Measurements from ENCODE around the gene TIGD7.
"Not testable (repeated sequence)": the region's sequence is repeated elsewhere in the genome, so short reads cannot be mapped to it uniquely, and the experiment has no call there.

TIGD7 gene

DNA sequence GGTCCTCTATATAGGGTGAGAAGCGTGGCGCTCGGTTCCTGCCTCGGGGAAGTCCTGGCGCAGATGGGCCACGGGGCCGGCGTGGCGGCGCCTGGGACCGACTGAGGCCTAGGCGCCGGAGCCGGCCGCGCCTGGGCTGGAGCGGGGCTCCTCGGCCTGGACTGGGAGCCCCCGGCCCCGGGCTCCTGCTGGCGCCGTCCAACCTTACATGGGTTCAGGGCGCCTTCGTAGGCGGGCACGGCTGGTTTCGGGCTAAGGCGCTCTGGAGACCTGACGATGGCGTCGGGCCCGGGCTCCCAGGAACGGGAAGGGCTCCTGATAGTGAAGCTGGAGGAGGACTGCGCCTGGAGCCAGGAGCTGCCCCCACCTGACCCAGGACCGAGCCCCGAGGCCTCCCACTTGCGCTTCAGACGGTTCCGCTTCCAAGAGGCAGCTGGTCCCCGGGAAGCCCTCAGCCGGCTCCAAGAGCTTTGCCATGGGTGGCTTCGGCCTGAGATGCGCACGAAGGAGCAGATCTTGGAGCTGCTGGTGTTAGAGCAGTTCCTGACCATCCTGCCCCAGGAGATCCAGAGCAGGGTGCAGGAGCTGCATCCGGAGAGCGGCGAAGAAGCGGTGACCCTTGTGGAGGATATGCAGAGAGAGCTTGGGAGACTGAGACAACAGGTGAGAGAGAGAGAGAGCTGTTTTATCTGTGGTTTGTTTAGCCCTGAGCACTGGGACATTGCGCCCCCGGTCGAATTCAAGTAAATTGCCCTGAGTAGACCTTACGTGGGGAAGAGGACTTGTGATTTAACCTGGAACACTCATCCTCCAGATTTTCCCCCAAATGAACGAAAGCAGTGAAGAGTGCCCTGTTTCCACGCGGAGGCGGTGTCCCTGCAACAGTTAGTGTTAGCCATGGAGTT is 21.4 kb downstream of the TIGD7 start:
- DNase-seq: peak in 6 of 42 donors; percentile 15 to 46 (median 40)
- intact Hi-C loops (cut with DNase I): no loop called here

DNA sequence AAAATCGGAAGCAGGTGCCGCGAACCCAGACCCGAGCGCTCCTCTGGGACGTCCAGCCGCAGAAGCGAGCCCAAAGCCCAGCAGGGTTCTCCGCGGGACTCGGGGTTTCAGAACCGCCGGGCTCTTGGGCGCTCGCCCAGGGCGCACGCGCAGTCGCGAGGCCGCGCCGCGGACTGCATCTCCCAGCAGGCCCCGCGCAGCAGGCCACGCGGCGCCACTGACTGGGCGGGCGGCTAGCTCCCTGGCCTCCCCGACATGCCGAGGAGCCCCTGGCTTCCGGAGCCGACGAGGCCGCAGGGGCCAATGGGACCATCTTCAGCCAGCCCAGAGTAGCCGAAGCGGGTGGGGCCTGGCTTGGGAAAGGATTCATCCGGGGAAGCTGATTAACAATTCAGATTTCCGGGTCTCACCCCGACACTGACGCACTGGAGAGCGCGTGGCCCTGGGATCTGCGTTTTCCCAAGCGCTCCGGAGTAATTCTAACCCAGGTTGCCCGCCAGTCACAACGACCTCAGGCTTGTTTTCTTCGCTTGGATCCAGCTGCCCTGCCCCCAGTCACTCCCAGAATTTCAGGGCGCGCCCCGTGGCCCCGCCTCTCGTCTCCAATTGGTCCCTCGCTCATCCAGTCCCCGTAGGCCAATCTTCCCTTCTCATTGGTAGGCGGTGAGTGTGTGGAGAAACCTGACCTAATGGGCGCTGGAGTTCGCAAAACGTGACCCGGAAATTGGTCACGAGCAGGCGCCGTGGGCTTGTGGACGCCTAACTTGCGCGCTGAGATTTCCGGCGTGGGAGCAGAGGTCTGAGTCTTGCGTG is 22.3 kb downstream of the TIGD7 start, which contains the start of gene ZNF263:
ZNF263 (plus strand) TSS at position 762 of the 813 bp plus-strand sequence. CDS start 328 bp downstream, outside the sequence.
- intact Hi-C loops (cut with DNase I): loop anchor here (1.0 kb wide), 1 partner anchor 19 kb away; no protein-coding TSS in a partner anchor
- DNase-seq: peak; percentile 92 to 99 (median 97)

DNA sequence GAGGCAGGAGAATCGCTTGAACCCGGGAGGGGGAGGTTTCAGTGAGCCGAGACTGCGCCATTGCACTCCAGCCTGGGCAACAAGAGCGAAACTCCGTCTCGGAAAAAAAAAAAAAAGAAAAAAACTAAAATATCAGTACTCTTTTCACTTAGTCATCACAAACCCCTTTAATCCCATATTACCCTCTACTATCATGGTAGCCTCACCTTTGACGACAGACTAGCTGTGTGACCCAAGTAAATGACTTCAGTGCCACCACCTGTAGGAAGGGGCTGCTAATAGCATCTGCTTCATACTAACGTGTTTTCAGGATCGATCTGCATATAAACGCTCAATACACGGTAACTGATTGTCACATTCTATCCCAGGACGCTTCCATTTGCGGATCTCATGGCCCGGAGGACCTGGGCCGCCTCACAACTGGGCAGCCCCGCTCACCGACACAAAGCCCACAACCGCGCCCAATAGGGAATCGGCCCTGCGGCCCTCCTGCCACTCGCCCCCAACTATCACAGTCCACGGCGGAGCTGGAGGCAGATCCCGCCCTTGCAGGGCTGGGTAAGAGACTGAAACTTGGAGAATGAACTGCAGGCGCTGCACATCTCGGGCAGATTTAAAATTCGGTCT is 23.0 kb downstream of the TIGD7 start:
- DNase-seq: peak in 3 of 42 donors; percentile 23 to 31 (median 27)
- intact Hi-C loops (cut with DNase I): loop anchor here (1.0 kb wide), 1 partner anchor 18 kb away; no protein-coding TSS in a partner anchor

DNA sequence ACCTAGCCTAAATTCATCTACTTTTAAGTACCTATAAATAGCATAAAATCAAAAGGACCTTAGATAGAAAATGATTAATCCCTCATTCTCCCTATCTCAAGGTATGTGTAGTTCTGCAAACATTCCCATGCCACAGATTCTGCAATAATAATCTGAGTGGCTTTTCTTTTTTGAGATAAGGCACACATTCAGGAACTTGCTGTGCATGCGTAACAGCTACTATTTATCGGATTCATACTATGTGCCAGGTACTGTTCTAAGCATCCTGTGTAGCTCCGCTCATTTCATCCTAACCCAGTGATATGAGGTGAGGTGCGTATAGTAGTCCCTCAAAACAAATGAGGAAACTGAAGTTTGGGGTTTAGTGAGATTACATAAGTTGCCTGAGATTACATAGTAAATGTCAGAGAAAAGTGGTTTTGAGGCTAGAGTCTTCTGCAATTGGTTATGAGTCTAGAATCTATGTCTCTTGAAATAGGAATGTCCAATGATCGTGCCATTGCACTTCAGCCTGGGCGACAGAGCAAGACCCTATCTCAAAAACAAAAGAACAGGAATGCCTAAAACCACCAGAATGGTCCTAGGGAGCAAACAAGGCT is 23.9 kb downstream of the TIGD7 start:
- intact Hi-C loops (cut with DNase I): no loop called here
- no peak for DNase-seq

DNA sequence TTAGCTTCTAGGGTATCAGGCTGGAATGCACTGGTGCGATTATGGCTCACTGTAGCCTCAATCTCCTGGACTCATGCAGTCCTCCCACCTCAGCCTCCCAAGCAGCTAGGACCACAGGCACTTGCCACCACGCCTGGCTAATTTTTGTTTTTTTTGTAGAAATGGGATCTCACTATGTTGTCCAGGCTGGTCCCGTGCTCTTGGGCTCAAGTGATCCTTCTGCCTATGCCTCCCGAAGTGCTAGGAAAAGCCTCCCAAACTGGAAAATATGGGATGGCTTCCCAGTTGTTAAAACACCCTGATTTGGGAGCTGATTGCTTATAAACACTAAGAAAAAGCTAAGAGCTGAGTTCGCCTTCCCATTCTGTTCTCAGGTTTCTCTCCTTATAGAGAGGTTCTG is 28.6 kb downstream of the TIGD7 start:
- peak in 1 of 42 donors; percentile 1 for DNase-seq
- intact Hi-C loops (cut with DNase I): no loop called here

DNA sequence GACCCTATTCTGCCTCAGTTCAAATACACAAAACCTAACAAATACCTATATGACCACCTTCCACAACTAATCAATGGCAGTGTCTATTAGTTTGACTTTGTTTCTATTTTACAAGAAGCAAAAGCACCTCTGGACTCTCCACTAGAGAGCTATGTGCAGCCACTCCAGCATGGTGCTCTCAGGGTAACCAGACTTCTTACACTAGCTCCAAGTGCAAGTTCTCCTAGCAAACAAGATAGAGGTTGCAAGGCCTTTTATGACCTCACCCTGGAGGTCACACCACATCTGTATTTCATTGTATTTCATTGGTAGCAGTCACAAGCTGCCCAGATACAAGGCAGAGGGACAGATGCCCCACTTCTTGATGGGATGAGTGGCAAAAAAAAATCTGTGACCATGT is 30.3 kb downstream of the TIGD7 start:
- no peak for DNase-seq
- intact Hi-C loops (cut with DNase I): no loop called here

DNA sequence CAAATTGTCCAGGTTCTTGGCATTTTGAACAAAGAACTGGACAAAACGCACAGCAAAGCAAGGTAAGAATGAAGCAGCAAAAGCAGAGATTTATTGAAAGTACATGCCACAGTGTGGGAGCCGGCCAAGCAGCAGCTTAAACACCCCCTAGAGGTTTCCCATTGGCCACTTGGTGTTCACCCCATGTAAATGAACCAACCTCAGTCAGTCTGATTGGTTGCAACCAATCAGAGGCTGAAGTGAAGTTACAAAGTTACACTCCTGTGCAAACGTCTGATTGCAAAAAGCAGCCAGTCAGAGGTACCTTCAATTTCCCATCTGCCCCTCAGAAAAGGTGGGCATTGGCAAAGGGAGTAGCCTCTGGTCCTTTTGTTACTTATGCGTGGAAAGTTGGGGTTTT is 30.7 kb downstream of the TIGD7 start:
- intact Hi-C loops (cut with DNase I): no loop called here

DNA sequence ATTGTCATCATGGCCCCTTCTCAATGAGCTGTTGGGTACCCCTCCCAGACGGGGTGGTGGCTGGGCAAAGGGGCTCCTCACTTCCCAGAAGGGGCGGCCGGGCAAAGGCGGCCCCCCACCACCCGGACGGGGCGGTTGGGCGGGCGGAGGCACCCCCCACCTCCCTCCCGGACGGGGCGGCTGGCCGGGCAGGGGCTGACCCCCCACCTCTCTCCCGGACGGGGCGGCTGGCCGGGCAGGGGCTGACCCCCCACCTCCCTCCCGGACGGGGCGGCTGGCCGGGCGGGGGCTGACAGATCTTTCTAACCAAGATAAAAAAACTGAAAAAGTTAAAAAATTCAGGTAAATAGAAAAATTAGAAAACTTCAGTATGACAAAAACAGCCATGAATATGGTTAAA is 33.9 kb downstream of the TIGD7 start:
- DNase-seq; intact Hi-C loops (cut with DNase I): not testable (repeated sequence)

More for the DNA sequence above, 30.7 kb downstream of the TIGD7 start:
- no peak for DNase-seq

DNA sequence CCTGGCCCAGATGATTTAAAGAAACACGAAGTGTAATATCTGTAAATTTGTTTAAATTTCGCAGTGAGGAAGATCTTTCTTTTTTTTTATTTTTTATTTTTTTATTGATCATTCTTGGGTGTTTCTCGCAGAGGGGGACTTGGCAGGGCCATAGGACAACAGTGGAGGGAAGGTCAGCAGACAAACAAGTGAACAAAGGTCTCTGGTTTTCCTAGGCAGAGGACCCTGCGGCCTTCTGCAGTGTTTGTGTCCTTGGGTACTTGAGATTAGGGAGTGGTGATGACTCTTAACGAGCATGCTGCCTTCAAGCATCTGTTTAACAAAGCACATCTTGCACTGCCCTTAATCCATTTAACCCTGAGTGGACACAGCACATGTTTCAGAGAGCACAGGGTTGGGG is 34.5 kb downstream of the TIGD7 start:
- intact Hi-C loops (cut with DNase I); DNase-seq: not testable (repeated sequence)

DNA sequence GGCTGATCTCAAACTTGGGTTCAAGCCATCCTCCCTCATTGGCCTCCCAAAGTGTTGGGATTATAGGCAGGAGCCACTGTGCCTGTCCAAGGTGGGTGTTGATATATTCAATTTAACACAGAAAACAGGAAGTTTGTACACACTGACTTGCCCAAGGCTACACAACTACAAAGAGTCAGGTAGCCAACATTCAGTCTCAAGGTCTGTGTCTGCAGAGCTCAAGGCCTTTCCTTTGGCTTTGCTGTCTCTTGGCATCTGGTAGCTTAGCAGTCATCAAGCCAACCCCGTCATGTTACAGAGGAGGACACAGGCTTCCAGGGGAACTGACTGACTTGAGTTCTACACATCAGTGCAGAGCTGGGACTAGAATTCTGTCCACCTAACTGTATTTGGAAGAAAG is 36.9 kb downstream of the TIGD7 start:
- no peak for DNase-seq
- intact Hi-C loops (cut with DNase I): loop anchor here (10.0 kb wide), 1 partner anchor 187 kb away; no protein-coding TSS in a partner anchor

DNA sequence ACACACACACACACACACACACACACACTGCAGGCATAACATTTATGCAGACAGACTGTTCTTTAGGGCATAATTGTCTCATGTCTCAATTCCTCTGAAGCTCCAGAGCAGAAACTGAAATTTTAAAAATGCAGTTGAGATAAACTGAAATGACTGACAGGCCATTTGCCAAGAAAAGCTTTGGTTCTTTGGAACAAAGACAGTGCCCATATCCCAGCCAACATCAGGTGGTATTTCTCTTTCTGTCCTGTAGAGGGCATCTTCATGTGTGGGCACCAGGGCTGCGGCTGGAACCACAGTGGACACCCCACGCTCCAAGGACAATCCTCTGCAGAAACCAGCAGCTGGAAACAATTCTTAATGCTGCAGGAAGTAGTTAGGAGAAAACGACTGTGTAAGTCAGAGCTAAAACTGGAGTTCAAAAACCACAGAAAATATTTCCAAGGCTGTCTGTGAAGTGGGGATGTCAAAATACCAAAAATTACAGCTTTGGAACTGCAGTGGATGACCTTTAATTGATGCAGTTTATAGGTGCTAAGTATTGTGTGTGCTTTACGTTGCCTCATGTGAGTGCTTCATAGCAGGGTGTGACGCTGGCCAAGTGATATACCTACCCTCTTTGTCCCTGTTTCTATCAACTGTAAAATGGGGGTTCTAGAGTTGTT is 38.2 kb downstream of the TIGD7 start:
- intact Hi-C loops (cut with DNase I): loop anchor here (10.0 kb wide), 1 partner anchor 188 kb away; no protein-coding TSS in a partner anchor
- peak in 21 of 42 donors; percentile 8 to 56 (median 26) for DNase-seq

DNA sequence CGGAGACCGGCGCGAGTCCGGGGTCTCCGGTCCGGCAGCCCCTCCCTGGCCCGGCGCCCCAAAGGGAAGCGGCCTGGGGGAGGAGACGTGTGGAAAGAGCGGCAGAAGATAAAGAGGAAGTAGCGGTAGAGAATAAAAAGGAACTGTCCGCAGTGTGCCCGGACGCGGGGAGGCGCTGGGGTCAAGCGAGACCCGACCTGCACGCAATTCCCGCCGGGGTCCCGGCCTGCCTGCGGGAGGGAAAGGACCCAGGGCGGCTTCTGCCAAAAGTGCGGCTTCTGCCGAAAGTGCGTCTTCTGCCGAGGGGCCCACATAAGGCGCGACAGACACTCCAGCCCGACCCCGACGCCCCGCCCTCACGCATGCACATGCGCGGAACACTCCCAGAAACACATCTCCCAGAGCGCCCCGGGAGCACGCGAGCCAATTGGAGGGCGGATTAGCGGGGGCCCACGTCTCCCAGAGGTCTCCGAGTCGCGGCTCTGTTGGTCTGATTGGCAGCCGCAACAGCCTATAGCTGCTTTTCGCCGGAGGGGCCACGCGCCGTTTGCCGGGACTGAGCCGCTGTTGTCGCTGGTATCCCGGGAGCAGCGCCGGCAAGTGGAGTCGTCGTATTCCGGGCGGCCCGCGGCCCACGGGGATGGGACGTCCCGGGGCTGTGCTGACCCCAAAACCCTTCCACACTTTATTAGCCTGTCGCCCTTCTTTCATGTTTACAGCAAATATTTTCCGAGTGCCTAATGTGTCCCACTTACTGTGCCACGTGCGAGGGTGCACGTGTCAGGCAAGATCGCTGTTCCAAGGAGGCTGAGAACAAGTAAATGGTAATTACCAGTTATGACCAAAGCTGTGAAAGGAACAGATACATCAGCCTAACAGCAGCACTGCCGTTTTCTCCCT is 40.8 kb downstream of the TIGD7 start:
- DNase-seq: peak; percentile 98 to 100 (median 99)
- intact Hi-C loops (cut with DNase I): loop anchor here (1.0 to 10.0 kb wide), 3 partner anchors 18 to 236 kb away; partner anchors contain the start of gene CLUAP1

DNA sequence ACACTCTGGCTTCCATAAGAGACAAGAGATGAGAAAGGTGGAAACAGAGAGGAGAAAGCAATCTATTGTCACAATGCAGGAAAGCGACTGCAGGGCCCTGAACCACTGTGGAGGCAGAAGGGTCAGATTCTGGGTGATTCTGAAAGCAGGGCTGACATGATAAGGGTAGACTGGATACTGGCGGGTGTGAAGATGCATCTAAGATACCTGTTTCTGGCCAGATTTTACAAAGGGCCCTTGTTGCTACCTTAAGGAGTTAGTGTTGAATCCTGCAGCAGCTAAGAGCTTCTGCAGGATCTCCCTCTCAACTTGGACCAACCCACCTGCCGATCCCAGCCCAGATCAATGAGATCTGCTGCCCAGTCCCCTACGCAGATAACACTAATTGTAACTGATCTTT is 42.7 kb downstream of the TIGD7 start:
- intact Hi-C loops (cut with DNase I): loop anchor here (10.0 kb wide), 1 partner anchor 192 kb away; no protein-coding TSS in a partner anchor
- no peak for DNase-seq

DNA sequence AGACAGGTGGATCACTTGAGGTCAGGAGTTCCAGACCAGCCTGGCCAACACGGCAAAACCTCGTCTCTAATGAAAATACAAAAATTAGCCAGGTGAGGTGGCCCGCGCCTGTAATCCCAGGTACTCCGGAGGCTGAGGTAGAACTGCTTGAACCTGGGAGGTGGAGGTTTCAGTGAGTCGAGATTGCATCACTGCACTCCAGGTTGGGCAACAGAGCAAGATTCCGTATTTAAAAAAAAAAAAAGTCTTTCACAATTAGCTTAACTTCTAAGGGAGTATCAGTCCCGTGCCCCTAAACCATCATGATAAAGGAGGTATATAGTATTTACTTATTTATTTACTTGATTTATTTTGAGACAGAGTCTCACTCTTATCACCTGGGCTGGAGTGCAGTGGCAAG is 45.4 kb downstream of the TIGD7 start:
- intact Hi-C loops (cut with DNase I): loop anchor here (10.0 kb wide), 1 partner anchor 195 kb away; no protein-coding TSS in a partner anchor
- no peak for DNase-seq

DNA sequence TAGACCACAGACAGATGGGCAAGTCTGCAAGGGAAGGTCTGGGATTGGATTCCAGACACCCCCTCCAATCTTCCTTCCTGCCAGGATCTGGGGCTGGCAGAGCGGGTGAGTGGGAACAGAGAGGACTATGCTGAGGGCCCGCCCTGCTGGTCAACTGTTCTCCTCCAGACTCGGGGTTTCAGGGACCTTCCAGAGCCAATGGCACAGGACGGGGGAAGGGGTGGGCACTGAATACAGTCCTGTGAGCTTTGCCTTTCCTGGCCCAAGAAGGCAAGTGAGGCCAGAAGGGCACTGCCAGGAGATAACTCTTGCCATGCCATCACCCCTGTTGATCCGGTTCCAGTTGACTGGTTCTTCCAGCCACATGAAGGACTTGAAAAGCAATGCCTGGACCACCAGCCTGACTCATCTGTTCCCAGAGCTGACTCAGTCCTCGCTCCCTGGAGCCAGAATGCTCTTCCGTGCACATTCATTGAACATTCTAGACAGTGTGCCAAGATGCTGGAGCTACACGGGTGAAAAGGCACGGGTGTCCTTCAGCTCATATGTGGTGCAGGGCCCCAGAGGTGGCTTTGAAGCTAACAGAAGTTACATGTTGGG is 48.3 kb downstream of the TIGD7 start:
- intact Hi-C loops (cut with DNase I): no loop called here
- DNase-seq: no peak

DNA sequence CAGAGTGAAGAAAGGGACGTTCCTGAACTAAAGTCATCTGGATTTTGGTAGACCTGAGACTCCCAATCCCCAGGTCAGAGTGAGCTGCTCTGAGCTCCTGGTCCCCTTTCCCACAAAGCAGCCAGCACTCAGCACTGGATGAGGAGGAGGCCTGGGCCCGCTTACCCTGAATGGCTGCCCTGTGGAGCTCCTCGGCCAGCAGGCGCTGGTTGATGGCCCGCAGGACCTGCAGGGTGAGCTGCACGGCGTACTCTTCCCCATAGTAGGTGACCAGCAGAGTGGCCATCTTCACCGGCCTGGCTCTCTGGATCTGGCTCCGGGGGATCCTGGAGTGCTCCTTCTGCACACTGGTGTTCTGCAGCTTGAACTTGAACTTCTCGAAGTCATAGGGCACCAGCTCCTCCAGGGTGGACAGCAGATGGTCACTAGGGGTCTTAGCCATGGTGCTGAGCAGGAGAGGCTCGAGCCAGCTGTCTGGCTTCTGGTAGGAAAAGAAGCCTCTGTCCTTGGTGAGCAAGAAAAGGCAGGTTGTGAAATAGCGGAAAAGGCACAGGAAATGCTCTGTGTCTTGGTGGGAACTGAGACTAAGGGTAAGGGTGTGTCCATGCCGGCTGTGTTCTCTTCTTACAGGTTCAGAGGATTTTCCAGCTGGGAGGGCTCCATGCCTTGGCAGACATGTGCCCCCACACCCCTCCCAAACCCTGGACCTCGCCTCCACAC is 48.9 kb downstream of the TIGD7 start, which contains the start of gene MEFV:
MEFV (minus strand) TSS at position 488 of the 720 bp plus-strand sequence; CDS start at position 442, 46 bp downstream.
- intact Hi-C loops (cut with DNase I): no loop called here
- peak in 4 of 42 donors; percentile 11 to 18 (median 14) for DNase-seq

Data from head of caudate nucleus (tissue), 42 donors.